ENCODE data around the gene CYP46A1.

Gene CYP46A1

GRCh38 chr14:99733211-99733539 is 49.1 kb downstream of the CYP46A1 start:
- Histone ChIP-seq H3F3A (ENCODE audit: insufficient read depth) (no peaks in the 10 kb centered on the region), H3K27me3 (ENCODE audit: low read length) (no peaks in the 10 kb centered on the region), H3K4me2 (ENCODE audit: low read depth, low read length, poor library complexity, severe bottlenecking) (no peak overlapping the region), H3K9me3 (ENCODE audit: insufficient read depth, low read length) (no peaks in the 10 kb centered on the region), H3K79me2 (ENCODE audit: insufficient read depth, low read length) (no peaks in the 10 kb centered on the region), H3K27ac (ENCODE audit: low read depth, low read length) (no peak overlapping the region), H3K4me3 (ENCODE audit: insufficient read depth, low read length, poor library complexity, severe bottlenecking) (no peak overlapping the region), H3K36me3 (ENCODE audit: low read length) (no peaks in the 10 kb centered on the region), H2AFZ (ENCODE audit: low read depth, low read length, severe bottlenecking) (no peak overlapping the region), H3K9me2 (replicated peaks; ENCODE audit: insufficient read depth, low read length) (no peaks in the 10 kb centered on the region), H4K20me1 (ENCODE audit: low read depth, low read length) (no peaks in the 10 kb centered on the region), H3K9ac (ENCODE audit: low read length) (no peak overlapping the region)
- TF ChIP-seq EZH2phosphoT487 (conservative IDR thresholded peaks at IDR 0.05; ENCODE audit: low read length) (no peak), CTCF (IDR thresholded peaks at IDR 0.05; ENCODE audit: insufficient read depth, low read length, poor library complexity, severe bottlenecking) (no peak)

DNA sequence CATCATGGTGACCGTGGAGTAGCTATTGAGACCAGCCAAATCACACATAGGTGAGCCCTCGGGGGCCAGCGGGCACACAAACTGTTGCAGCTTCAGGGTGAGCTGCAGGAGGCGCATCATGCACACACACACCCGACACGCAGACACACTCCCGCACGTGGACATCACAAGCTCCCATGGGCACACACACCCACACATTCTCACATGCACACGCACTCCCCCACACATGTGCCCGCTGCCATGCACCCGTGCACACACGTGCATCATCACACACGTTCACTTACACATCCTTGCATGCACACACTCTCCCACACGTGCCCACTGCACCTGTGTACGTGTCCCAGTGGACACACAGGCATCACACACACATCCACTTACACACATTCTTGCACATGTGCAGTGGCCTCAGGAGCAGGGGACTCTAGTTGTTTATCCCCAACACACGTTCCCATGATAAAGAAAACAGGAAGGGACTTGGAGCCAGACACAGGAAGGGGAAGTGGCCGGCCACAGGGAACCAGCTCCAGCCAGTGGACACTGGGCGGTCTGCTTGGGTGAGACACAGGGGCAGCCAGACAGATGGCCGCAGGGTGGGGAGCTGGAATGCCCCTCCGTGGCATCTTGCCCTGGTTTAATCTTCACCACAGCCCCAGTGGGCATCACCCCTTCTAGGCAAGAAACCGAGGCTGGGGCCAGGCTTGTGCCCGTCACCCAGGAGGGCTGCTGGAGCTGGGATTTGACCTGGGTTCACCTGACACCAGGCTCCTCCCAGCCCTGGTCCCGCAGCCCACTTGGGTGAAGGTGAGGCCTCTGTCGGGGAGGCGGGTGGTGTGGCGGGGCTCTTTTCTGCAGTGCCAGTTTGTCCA is 49.7 kb downstream of the CYP46A1 start:
- H3K36me3 ChIP-seq (ENCODE audit: low read length) = no peaks in the 10 kb centered on the region
- H4K20me1 ChIP-seq (ENCODE audit: low read depth, low read length) = no peaks in the 10 kb centered on the region
- no peak overlapping the region for H3K9ac ChIP-seq (ENCODE audit: low read length)
- H3K27me3 ChIP-seq (ENCODE audit: low read length) = no peaks in the 10 kb centered on the region
- H3K4me2 ChIP-seq (ENCODE audit: low read depth, low read length, poor library complexity, severe bottlenecking) = no peak overlapping the region
- H3K4me3 ChIP-seq (ENCODE audit: insufficient read depth, low read length, poor library complexity, severe bottlenecking) = no peak overlapping the region
- no peaks in the 10 kb centered on the region for H3F3A ChIP-seq (ENCODE audit: insufficient read depth)
- no peaks in the 10 kb centered on the region for H3K9me3 ChIP-seq (ENCODE audit: insufficient read depth, low read length)
- no peak overlapping the region for H2AFZ ChIP-seq (ENCODE audit: low read depth, low read length, severe bottlenecking)
- TF ChIP-seq CTCF (IDR thresholded peaks at IDR 0.05; ENCODE audit: insufficient read depth, low read length, poor library complexity, severe bottlenecking) (no peak), EZH2phosphoT487 (conservative IDR thresholded peaks at IDR 0.05; ENCODE audit: low read length) (no peak)
- no peaks in the 10 kb centered on the region for H3K79me2 ChIP-seq (ENCODE audit: insufficient read depth, low read length)
- H3K27ac ChIP-seq (ENCODE audit: low read depth, low read length) = no peak overlapping the region
- no peaks in the 10 kb centered on the region for H3K9me2 ChIP-seq (replicated peaks; ENCODE audit: insufficient read depth, low read length)

DNA sequence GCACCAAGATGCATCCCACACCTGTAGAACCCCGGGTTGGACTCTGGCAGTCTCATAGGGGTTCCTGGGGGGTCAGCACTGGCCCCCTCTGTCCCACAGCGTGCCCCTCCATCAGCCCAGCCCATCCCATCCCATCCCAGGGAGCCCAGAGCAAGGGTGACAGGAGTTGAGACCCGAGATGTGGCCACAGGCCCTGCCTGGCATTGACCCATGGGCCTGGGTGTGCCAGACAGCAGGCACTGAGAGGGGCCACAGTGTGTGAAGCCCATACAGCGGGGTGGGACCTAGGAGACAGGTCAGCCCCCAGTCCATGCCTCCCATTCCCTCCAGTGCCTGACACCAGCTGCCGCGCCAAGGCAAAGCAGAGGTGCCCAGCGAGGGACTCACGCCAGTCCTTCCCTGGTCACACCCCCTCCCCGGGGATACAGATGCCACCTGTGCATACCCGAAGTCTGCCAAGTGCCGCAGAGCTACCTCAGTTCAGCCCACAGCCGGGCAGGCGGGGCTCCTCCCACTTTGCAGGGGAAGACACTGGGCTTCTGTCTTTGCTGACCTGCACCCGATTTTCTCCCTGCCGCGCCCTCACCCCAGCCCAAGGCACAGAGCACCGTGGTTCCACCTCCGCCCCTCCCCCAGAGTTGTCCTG is 50.4 kb downstream of the CYP46A1 start:
- Histone ChIP-seq H3K9me2 (replicated peaks; ENCODE audit: insufficient read depth, low read length) (no peaks in the 10 kb centered on the region), H3K79me2 (ENCODE audit: insufficient read depth, low read length) (no peaks in the 10 kb centered on the region), H3K27ac (ENCODE audit: low read depth, low read length) (no peak overlapping the region), H3F3A (ENCODE audit: insufficient read depth) (no peaks in the 10 kb centered on the region), H3K9me3 (ENCODE audit: insufficient read depth, low read length) (no peaks in the 10 kb centered on the region), H3K9ac (ENCODE audit: low read length) (no peak overlapping the region), H2AFZ (ENCODE audit: low read depth, low read length, severe bottlenecking) (no peak overlapping the region), H3K27me3 (ENCODE audit: low read length) (no peaks in the 10 kb centered on the region), H3K36me3 (ENCODE audit: low read length) (no peaks in the 10 kb centered on the region), H4K20me1 (ENCODE audit: low read depth, low read length) (no peaks in the 10 kb centered on the region), H3K4me3 (ENCODE audit: insufficient read depth, low read length, poor library complexity, severe bottlenecking) (no peak overlapping the region), H3K4me2 (ENCODE audit: low read depth, low read length, poor library complexity, severe bottlenecking) (no peak overlapping the region)
- TF ChIP-seq EZH2phosphoT487 (conservative IDR thresholded peaks at IDR 0.05; ENCODE audit: low read length) (no peak), CTCF (IDR thresholded peaks at IDR 0.05; ENCODE audit: insufficient read depth, low read length, poor library complexity, severe bottlenecking) (no peak)

Measured in SU-DHL-6 (cell line).